Measurements from ENCODE around the gene IFI27. TPM values are rescaled to one million over a fixed set of nuclear protein-coding genes. Genes with fewer than 3 reads are reported as not detected.

IFI27 gene
- total RNA-seq, 4 donors from 2014 or later, result 39.5 to 958 (median 291) TPM

DNA sequence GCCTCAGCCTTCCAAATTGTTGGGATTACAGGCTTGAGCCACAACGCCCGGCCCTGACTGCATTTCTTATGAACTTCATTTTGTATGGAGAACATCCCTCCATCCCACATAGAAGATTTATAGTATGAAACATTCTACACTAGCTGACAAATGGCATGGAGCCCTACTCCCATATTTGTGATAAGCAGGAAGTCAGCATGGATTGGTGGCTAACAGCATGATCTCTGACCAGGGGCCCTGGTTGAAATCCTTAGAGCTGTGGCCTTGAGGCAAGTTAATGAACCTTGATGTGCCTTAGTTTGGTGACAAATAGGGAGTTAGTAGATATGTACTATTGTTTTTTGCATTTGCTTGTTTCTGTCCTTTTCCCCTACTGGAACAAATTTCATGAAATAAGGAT lies 17.1 kb upstream of the IFI27 start:
- Histone ChIP-seq H3K36me3 (peaks cover 0 to 18% (median 0%) of the 10 kb centered on the region in 3 donors), H3K27me3 (no peaks in the 10 kb centered on the region), H3K4me3 (no peak overlapping the region), H3K27ac (no peak overlapping the region), H3K9me3 (no peaks in the 10 kb centered on the region), H3K4me1 (no peaks in the 10 kb centered on the region)
- no peak for TF ChIP-seq POLR2A (IDR thresholded peaks at IDR 0.05)
- TF ChIP-seq, protein P1, sequence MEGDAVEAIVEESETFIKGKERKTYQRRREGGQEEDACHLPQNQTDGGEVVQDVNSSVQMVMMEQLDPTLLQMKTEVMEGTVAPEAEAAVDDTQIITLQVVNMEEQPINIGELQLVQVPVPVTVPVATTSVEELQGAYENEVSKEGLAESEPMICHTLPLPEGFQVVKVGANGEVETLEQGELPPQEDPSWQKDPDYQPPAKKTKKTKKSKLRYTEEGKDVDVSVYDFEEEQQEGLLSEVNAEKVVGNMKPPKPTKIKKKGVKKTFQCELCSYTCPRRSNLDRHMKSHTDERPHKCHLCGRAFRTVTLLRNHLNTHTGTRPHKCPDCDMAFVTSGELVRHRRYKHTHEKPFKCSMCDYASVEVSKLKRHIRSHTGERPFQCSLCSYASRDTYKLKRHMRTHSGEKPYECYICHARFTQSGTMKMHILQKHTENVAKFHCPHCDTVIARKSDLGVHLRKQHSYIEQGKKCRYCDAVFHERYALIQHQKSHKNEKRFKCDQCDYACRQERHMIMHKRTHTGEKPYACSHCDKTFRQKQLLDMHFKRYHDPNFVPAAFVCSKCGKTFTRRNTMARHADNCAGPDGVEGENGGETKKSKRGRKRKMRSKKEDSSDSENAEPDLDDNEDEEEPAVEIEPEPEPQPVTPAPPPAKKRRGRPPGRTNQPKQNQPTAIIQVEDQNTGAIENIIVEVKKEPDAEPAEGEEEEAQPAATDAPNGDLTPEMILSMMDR (IDR thresholded peaks at IDR 0.05), result no peak
- intact Hi-C loops (cut with DNase I), result no loop called here
- 95 to 100% methylated on average over 2 of the region's 2 CpGs for WGBS, 2 donors
- no peak for DNase-seq

DNA sequence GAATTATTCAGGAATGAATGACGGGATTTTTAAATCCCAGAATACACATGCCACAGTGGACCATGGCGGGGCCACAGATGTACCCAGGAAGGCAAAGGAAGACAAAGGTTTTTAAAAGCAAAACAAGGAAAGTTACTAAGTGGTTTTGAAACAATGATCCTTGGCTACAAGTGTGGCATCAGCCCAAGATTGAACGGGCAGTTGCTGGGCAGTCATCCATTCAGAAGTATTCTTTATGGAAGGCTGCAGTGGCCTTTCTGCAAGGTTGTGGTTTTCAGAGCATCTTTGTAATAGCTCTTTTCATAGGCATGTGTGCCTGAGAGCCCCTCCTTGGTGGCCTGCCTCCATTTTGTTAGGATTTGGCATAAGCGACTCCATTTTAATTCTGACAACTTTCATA lies 13.4 kb upstream of the IFI27 start:
- TF ChIP-seq, protein P1 (IDR thresholded peaks at IDR 0.05), result no peak
- TF ChIP-seq POLR2A (IDR thresholded peaks at IDR 0.05), result no peak
- Histone ChIP-seq H3K27ac (no peak overlapping the region), H3K4me3 (no peak overlapping the region), H3K9me3 (no peaks in the 10 kb centered on the region), H3K27me3 (no peaks in the 10 kb centered on the region), H3K4me1 (no peaks in the 10 kb centered on the region), H3K36me3 (peaks cover 0 to 21% (median 0%) of the 10 kb centered on the region in 3 donors)
- intact Hi-C loops (cut with DNase I), result no loop called here
- no peak for DNase-seq
- 91 to 95% methylated on average over 4 of the region's 4 CpGs for WGBS, 2 donors

DNA sequence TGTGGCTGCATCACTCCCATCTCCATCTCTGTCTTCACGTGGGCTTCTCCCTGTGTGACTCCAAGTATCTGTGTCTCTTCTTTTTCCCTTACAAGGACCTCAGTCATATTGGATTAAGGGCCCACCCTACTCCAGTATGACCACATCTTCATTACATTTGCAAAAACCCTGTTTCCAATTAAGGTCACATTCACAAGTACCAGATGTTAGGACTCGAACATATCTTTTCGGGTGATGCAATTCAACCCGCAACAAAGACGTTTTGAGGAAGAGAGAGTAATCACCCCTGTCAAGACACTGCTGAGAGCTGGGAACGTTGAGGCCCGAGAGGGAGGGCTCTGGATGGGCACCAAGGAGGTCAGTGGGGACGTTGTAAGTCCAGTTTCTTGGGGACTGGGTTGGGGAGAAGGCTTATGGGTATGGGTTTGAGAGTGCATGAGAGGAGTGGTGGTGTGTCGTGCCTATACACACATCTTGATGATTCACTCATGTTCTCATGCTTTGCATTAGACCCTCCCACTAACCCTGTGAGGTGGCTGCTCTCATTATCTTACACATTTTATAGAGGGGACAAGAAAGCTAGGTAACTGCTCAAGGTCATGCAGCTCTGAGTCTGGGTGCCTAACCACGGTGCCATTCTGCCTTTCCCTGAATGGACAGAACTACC lies 12.1 kb upstream of the IFI27 start:
- DNase-seq, result no peak
- intact Hi-C loops (cut with DNase I), result no loop called here
- WGBS, 2 donors, result 69 to 75% methylated on average over 9 to 10 of the region's 10 CpGs

DNA sequence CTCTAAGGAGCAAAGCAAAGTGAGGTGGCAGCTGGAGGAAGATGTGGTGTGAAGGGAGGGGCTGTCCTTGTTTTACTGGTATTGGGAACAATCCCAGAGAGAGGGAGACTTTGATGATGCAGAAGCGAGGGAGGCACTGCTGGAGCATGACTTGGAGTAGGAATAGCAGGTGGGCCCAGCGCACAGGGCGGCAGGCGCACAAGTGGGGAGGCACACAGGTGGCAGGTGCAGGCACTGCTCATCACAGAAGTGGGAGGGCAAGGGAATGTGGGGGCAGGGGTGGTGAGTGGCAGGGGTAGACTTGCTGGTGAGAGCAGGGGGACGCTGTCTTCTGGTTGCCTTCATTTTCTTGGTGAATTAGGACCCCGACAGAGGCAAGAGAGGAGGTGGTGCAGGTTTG lies 11.5 kb upstream of the IFI27 start:
- Histone ChIP-seq H3K27ac (no peak overlapping the region), H3K4me3 (no peak overlapping the region), H3K27me3 (no peaks in the 10 kb centered on the region), H3K9me3 (no peaks in the 10 kb centered on the region), H3K36me3 (peaks cover 0 to 21% (median 0%) of the 10 kb centered on the region in 3 donors), H3K4me1 (no peaks in the 10 kb centered on the region)
- no peak for DNase-seq
- intact Hi-C loops (cut with DNase I), result no loop called here
- TF ChIP-seq, protein P1 (IDR thresholded peaks at IDR 0.05), result no peak
- TF ChIP-seq POLR2A (IDR thresholded peaks at IDR 0.05), result no peak
- 81 to 98% methylated on average over 6 of the region's 6 CpGs for WGBS, 2 donors

More for the DNA sequence above, 12.1 kb upstream of the IFI27 start:
- H3K4me1 ChIP-seq, result no peaks in the 10 kb centered on the region
- no peaks in the 10 kb centered on the region for H3K27me3 ChIP-seq
- no peak overlapping the region for H3K27ac ChIP-seq
- no peaks in the 10 kb centered on the region for H3K9me3 ChIP-seq
- TF ChIP-seq, protein P1 (IDR thresholded peaks at IDR 0.05), result no peak
- H3K36me3 ChIP-seq, result peaks cover 0 to 21% (median 0%) of the 10 kb centered on the region in 3 donors
- H3K4me3 ChIP-seq, result no peak overlapping the region

DNA sequence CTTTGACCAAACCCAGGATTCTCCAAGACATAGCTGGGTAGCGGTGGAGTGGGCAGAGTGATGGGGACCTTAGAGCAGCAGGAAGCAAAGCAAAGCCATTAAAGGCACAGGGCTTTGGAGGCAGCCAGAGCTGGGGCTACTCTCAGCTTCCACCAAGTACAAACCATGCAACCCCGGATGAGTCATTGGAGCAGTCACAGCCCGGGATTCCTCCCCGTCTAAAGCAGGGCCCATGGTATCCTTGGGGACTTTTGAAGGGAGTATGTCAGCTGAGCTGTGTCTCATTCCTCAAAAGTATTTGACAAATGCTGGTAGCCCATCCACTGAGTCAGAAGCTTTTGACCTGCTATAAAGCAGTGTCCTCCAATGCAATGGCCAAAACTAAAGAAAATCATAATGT lies 9.7 kb upstream of the IFI27 start:
- Histone ChIP-seq H3K4me3 (no peak overlapping the region), H3K27me3 (no peaks in the 10 kb centered on the region), H3K27ac (no peak overlapping the region), H3K9me3 (no peaks in the 10 kb centered on the region), H3K36me3 (peaks cover 0 to 21% (median 0%) of the 10 kb centered on the region in 3 donors), H3K4me1 (no peaks in the 10 kb centered on the region)
- 33 to 53% methylated on average over 3 of the region's 4 CpGs for WGBS, 2 donors
- intact Hi-C loops (cut with DNase I), result no loop called here
- DNase-seq, result no peak
- no peak for TF ChIP-seq POLR2A (IDR thresholded peaks at IDR 0.05)
- TF ChIP-seq, protein P1 (IDR thresholded peaks at IDR 0.05), result no peak
